CD4-positive, alpha-beta T cell treated with Interleukin-17A for 1 hour (primary cell): Measurements from ENCODE around the gene WDR59.
A peak's percentile ranks its signal among the peaks of the same experiment; 100 is the strongest.

Source experiments
- DNase-seq: peaks from one replicate; pipeline ENCODE4 v3.0.0-alpha.2; 2020

Gene WDR59

GRCh38 chr16:74901606-74902005 lies 83.3 kb downstream of the WDR59 start:
- DNase-seq, result no peak

DNA sequence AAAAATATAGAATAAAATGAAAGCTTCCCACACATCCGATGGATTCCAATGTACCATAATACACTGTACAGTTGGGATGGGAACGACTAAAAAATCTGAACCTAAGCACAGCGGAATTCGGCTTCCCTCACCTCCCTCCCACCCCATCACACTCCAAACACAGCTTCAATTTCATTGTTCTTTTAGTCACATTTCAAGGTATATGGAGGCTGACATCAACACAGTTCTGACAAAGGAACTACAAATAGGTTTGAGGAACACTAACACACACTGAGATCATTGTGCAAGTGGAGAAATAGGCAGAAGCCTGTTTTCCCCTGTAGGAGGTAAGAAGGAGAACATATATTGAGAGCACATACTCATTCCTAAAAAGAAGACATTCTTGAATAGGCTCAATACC lies 85.1 kb downstream of the WDR59 start:
- no peak for DNase-seq

DNA sequence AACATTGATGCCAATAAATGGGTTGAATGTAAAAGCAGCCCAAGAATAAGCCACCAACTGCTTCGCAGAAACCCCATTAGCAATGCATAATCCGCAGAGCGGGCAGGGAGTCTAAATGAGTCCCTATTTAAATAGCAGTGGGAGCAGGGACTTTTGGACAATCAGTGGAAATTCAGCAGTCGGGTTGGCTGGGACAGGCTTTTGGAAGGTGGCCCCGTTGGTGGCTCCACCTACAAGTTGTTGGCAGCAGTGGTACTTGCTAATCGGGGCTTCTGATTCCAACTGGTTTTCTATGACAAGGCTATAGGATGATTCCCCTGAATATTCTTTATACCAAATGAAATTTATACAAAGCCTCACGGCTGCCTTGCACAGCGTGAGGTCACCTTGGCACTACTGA lies 86.3 kb downstream of the WDR59 start:
- DNase-seq, result no peak

GRCh38 chr16:74896389-74897370 lies 88.2 kb downstream of the WDR59 start:
- no peak for DNase-seq

GRCh38 chr16:74893541-74893940 lies 91.4 kb downstream of the WDR59 start:
- DNase-seq, result no peak

GRCh38 chr16:74892574-74893461 lies 92.1 kb downstream of the WDR59 start:
- DNase-seq, result no peak

GRCh38 chr16:74888888-74889287 lies 96.0 kb downstream of the WDR59 start:
- DNase-seq, result peak; percentile 16

DNA sequence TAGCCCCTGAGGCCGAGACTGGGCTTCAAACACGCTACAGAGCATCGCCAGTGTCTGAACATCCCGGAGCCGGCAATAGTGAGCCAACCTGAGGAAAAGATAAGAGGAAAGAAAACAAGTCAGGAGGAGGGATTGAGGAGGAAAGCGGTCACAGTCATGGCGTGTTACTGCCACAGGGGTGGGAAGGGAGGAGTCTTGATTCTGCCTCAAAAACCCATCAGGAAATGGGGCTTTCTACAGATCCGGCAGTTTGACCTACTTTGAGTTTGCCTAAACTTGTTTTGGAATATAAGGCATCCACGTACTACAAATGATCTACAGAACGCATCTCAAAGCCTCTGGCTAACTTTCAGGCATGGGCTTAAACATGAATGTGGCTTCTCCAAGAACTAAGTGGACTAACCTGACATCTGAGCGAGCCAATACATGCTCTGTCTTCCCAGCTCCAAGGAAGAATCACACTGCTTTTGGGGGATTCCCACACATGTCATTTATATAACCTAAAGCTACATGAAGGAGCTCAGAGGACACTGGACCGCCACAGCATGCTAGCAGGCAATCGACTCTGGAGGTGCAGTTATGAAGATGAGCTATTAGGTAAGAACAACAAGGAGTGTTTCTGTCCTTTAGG lies 96.6 kb downstream of the WDR59 start:
- DNase-seq, result peak; percentile 47

GRCh38 chr16:74887084-74887483 lies 97.8 kb downstream of the WDR59 start:
- DNase-seq, result no peak

DNA sequence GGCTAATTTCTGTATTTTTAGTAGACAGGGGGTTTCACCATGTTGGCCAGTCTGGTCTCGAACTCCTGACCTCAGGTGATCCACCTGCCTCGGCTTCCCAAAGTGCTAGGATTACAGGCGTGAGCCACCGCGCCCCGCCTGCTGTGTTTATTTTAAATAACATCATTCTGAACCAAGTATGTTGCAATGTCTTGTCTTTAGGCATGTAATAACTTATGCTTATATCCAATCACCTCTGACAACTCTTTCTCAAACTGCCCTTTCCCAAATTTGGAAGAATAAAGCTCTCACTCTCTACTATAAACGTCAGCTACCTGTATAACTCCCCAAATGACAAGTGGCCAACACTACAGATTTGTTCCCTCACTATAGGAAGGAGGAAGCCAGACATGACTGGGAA lies 107.2 kb downstream of the WDR59 start:
- DNase-seq, result no peak

GRCh38 chr16:74874912-74875546 lies 109.9 kb downstream of the WDR59 start:
- DNase-seq, result no peak

DNA sequence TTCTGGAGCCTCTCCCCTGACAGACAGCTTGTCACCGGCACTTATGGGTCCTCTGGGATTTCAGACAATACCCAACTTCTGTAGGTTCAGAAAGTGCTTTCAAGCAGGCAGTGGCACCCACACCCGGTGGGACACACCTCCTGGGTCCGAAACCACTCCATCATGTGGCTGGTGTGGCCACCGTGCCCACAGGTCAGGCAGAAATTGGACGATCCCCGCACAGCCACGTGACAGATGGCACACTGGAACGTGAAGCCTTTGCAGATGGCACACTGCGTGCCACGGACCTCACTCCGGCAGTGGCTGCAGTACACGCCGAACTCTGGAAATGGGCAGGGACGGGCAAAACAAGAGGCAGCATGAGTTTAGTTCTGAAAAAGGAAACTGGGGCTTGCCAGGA lies 110.8 kb downstream of the WDR59 start:
- DNase-seq, result no peak

- DNase-seq, result no peak
Observed at GRCh38 chr16:74872302-74872701, 112.6 kb downstream of the WDR59 start.

- DNase-seq, result no peak
Observed at GRCh38 chr16:74871608-74872007, 113.3 kb downstream of the WDR59 start.

DNA sequence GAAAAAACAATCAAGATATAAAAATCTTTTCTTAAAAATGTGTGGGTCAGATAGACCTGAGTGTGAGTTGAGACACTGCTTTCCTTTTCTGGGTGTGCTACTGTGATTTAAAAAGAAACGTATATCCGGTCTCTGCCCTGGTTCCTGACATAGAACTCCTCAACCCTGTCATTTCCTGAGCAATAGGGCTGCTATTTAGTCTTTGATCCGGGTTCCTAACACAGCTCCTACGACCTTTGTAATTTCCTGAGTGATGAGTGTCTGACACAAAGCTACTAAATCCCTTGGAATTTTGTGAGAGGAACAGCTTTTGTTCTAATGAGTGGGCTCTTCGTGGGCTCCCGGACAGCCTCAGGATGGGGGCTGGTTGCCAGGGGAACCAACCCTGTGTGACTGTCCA lies 116.4 kb downstream of the WDR59 start:
- peak; percentile 67 for DNase-seq

DNA sequence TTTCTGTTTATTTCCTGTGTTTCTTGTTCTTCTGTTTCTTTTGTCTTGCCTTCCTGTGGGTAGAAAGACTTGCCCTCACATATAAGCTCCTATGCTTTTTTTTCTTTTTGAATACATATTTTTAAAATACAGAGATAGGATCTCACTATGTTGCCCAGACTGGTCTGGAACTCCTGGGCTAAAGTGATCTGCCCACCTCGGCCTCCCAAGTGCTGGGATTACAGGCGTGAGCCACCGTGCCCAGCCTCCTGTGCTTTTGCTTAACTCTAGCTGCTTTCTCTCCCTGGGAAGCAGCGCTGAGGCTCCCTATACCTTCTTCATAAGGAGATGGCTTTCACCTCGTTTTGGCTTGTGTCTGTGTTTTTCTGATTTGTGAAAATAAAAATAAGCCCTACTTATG lies 116.9 kb downstream of the WDR59 start:
- DNase-seq, result no peak

GRCh38 chr16:74867281-74867849 lies 117.6 kb downstream of the WDR59 start:
- no peak for DNase-seq

DNA sequence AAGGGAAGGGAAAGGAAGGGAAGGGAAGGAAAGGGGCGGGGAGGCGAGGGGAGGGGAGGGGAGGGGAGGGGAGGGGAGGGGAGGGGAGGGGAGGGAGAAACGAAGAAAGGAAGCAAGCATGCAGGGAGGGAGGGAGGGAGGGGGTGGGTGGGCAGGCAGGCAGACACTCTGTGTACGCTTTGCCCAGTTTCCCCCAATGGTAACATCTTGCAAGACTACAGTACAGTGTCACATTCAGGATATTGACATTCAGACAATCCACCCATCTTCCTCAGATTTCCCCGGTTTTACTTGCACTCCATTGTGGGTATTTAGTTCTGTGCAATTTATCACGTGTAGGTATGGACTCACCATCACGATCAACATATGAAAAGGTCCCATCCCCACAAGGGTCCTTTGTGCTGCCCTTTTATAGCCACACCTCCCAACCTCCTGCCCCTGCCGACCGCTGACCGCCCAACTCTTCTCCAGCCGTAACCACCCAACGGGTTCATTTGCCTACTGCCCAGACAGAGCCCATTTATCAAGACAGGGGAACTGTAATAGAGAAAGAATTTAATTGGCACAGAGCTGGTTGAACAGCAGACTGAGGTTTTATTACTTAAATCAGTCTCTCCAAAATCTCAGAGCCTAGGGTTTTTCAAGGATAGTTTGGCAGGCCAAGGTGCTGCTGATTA lies 118.9 kb downstream of the WDR59 start:
- no peak for DNase-seq

GRCh38 chr16:74862743-74863244 lies 122.1 kb downstream of the WDR59 start:
- peak; percentile 61 for DNase-seq

GRCh38 chr16:74852500-74852875 lies 132.4 kb downstream of the WDR59 start:
- no peak for DNase-seq

DNA sequence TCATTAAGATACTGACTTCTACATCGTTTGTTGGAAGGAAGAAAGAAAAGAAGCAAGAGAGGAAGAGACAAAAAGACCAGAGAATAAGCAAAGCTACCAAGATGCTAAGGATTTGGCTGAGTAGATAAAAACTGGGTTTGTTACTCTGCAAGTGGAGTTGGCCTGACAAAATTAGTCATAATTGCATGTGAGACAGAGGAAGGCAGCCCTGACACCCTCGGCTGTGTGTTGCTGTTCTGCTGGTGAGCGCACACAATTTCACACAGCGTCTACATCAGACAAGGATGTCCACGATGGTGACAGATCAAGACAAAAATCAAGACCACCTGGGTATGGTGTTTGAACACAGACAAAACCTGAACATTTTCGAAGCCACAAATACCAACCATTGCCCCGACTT lies 134.9 kb downstream of the WDR59 start:
- no peak for DNase-seq

- DNase-seq, result no peak
Observed at GRCh38 chr16:74847202-74847601, 137.7 kb downstream of the WDR59 start.
